ENCODE data around the gene KIAA1549. TPM values are rescaled to one million over a fixed set of nuclear protein-coding genes. Genes with fewer than 3 reads are reported as not detected.

The KIAA1549 gene
- total RNA-seq, 1 experiment from 2014 or later = 19.9 TPM

DNA sequence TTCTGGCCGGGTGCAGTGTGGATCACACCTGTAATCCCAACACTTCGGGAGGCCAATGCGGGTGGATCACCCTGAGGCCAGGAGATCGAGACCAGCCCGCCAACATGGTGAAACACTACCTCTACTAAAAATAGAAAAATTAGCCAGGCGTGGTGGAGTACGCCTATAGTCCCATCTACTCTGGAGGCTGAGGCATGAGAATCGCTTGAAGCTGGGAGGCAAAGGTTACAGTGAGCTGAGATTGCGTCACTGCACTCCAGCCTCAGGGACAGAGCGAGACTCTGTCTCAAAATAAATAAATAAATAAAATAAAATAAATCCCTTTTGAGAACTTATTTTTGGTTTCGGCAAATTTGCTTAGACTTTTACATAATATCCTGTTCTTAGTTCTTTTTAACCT lies 151.9 kb downstream of the KIAA1549 start:
- H3K9me3 ChIP-seq = no peaks in the 10 kb centered on the region
- H3K36me3 ChIP-seq (ENCODE audit: control insufficient read depth, insufficient read depth, low read length) = no peaks in the 10 kb centered on the region
- Mint-ChIP-seq H3K4me1 (ENCODE audit: low read depth, unreplicated experiment) (no peaks in the 10 kb centered on the region), H3K4me3 (ENCODE audit: unreplicated experiment) (no peak overlapping the region), H3K27me3 (ENCODE audit: insufficient read depth, unreplicated experiment) (no peaks in the 10 kb centered on the region), H3K27ac (ENCODE audit: unreplicated experiment) (no peak overlapping the region), H3K36me3 (ENCODE audit: insufficient read depth, unreplicated experiment) (peaks cover 7% of the 10 kb centered on the region), H3K9me3 (ENCODE audit: unreplicated experiment) (no peaks in the 10 kb centered on the region)
- TF ChIP-seq, protein P1, sequence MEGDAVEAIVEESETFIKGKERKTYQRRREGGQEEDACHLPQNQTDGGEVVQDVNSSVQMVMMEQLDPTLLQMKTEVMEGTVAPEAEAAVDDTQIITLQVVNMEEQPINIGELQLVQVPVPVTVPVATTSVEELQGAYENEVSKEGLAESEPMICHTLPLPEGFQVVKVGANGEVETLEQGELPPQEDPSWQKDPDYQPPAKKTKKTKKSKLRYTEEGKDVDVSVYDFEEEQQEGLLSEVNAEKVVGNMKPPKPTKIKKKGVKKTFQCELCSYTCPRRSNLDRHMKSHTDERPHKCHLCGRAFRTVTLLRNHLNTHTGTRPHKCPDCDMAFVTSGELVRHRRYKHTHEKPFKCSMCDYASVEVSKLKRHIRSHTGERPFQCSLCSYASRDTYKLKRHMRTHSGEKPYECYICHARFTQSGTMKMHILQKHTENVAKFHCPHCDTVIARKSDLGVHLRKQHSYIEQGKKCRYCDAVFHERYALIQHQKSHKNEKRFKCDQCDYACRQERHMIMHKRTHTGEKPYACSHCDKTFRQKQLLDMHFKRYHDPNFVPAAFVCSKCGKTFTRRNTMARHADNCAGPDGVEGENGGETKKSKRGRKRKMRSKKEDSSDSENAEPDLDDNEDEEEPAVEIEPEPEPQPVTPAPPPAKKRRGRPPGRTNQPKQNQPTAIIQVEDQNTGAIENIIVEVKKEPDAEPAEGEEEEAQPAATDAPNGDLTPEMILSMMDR (IDR thresholded peaks at IDR 0.05; ENCODE audit: insufficient read depth in 1 of 2, low read depth in 1 of 2, low read length in 1 of 2, severe bottlenecking in 1 of 2, unreplicated experiment in 1 of 2) = no peak
- intact Hi-C loops (cut with micrococcal nuclease; ENCODE audit: unreplicated experiment) = no loop called here
- ChIA-PET POLR2A (no interaction called here), CTCF (no interaction called here)
- BruUV-seq (replicated peaks) = no TSS peak
- no peaks in the 10 kb centered on the region for H3K4me1 ChIP-seq
- no peak for DNase-seq
- no peak overlapping the region for H3K4me3 ChIP-seq (ENCODE audit: low read depth, low read length)
- no peaks in the 10 kb centered on the region for H3K27me3 ChIP-seq (replicated peaks; ENCODE audit: control insufficient read depth, insufficient read depth, low read length)

DNA sequence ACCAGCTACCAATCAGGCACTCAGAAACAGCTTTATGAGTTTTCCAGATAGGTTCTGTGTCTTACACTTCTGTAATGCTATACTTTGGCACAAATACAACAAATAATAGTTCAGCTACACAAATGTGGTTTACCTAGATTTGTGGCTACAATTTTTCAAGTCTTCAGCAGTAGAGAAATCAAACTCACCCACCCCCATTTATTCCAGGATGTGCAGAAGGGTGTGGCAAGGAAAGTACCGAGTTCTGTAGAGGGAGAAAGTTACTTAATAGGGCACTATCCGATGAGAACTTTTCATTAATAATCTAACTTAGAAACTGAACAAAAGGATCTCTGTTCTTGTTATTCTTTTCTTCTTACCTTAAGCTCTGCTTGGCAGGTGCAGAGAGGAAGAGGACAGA lies 152.9 kb downstream of the KIAA1549 start:
- Mint-ChIP-seq H3K9me3 (ENCODE audit: unreplicated experiment) (no peaks in the 10 kb centered on the region), H3K27me3 (ENCODE audit: insufficient read depth, unreplicated experiment) (no peaks in the 10 kb centered on the region), H3K27ac (ENCODE audit: unreplicated experiment) (no peak overlapping the region), H3K4me3 (ENCODE audit: unreplicated experiment) (no peak overlapping the region), H3K4me1 (ENCODE audit: low read depth, unreplicated experiment) (no peaks in the 10 kb centered on the region), H3K36me3 (ENCODE audit: insufficient read depth, unreplicated experiment) (peaks cover 6% of the 10 kb centered on the region)
- ChIA-PET CTCF (no interaction called here), POLR2A (no interaction called here)
- no peaks in the 10 kb centered on the region for H3K27me3 ChIP-seq (replicated peaks; ENCODE audit: control insufficient read depth, insufficient read depth, low read length)
- no peaks in the 10 kb centered on the region for H3K36me3 ChIP-seq (ENCODE audit: control insufficient read depth, insufficient read depth, low read length)
- DNase-seq = no peak
- no TSS peak for BruUV-seq (replicated peaks)
- intact Hi-C loops (cut with micrococcal nuclease; ENCODE audit: unreplicated experiment) = no loop called here
- no peaks in the 10 kb centered on the region for H3K9me3 ChIP-seq
- H3K4me1 ChIP-seq = no peaks in the 10 kb centered on the region
- no peak overlapping the region for H3K4me3 ChIP-seq (ENCODE audit: low read depth, low read length)
- TF ChIP-seq, protein P1 (IDR thresholded peaks at IDR 0.05; ENCODE audit: insufficient read depth in 1 of 2, low read depth in 1 of 2, low read length in 1 of 2, severe bottlenecking in 1 of 2, unreplicated experiment in 1 of 2) = no peak

DNA sequence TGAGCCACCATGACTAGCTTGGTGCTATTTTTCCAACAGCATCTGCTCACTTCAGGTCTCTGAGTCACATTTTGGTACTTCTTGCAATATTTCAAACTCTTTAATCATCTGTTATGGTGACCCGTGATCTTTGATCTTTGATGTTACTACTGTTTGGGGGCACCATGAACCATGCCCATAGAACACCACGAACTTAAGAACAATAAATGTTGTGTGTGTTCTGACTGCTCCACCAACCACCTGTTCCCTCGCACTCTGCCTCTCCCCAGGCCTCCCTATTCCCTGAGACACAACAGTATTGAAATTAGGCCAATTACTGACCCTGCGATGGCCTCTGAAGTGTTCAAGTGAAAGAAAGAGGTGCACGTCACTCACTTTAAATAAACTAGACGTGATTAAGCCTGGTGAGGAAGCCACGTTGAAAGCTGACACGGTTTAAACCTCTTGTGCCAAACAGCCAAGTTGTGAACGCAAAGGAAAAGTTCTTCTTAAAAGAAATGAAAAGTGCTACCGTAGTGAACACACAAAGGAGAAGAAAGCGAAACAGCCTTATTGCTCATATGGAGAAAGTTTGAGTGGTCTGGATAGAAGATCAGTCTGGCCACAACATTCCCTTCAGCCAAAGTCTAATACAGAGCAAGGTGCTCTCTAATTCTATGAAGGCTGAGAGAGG lies 156.0 kb downstream of the KIAA1549 start:
- Histone ChIP-seq H3K36me3 (ENCODE audit: control insufficient read depth, insufficient read depth, low read length) (no peaks in the 10 kb centered on the region), H3K4me1 (no peaks in the 10 kb centered on the region), H3K9me3 (no peaks in the 10 kb centered on the region), H3K27me3 (replicated peaks; ENCODE audit: control insufficient read depth, insufficient read depth, low read length) (no peaks in the 10 kb centered on the region), H3K4me3 (ENCODE audit: low read depth, low read length) (no peak overlapping the region)
- BruUV-seq (replicated peaks) = no TSS peak
- Mint-ChIP-seq H3K4me3 (ENCODE audit: unreplicated experiment) (no peak overlapping the region), H3K4me1 (ENCODE audit: low read depth, unreplicated experiment) (no peaks in the 10 kb centered on the region), H3K27me3 (ENCODE audit: insufficient read depth, unreplicated experiment) (no peaks in the 10 kb centered on the region), H3K27ac (ENCODE audit: unreplicated experiment) (no peak overlapping the region), H3K9me3 (ENCODE audit: unreplicated experiment) (no peaks in the 10 kb centered on the region), H3K36me3 (ENCODE audit: insufficient read depth, unreplicated experiment) (no peaks in the 10 kb centered on the region)
- CTCF ChIA-PET = no interaction called here
- intact Hi-C loops (cut with micrococcal nuclease; ENCODE audit: unreplicated experiment) = no loop called here
- POLR2A ChIA-PET = no interaction called here
- no peak for DNase-seq
- TF ChIP-seq, protein P1 (IDR thresholded peaks at IDR 0.05; ENCODE audit: insufficient read depth in 1 of 2, low read depth in 1 of 2, low read length in 1 of 2, severe bottlenecking in 1 of 2, unreplicated experiment in 1 of 2) = no peak

Measured in Caco-2 (cell line).